HuH-7.5 (cell line): ENCODE data around the gene RASGEF1C.
A peak's percentile ranks its signal among the peaks of the same experiment; 100 is the strongest.

Experiments
- DNase-seq: peaks from one replicate; pipeline ENCODE4 v3.0.0; 2011; ENCODE audit warnings: low spot score

Gene RASGEF1C

GRCh38 chr5:180081481-180081880 lies 127.5 kb downstream of the RASGEF1C start:
- no peak for DNase-seq

- DNase-seq: no peak
Measured at GRCh38 chr5:180080486-180081280, 128.3 kb downstream of the RASGEF1C start.

DNA sequence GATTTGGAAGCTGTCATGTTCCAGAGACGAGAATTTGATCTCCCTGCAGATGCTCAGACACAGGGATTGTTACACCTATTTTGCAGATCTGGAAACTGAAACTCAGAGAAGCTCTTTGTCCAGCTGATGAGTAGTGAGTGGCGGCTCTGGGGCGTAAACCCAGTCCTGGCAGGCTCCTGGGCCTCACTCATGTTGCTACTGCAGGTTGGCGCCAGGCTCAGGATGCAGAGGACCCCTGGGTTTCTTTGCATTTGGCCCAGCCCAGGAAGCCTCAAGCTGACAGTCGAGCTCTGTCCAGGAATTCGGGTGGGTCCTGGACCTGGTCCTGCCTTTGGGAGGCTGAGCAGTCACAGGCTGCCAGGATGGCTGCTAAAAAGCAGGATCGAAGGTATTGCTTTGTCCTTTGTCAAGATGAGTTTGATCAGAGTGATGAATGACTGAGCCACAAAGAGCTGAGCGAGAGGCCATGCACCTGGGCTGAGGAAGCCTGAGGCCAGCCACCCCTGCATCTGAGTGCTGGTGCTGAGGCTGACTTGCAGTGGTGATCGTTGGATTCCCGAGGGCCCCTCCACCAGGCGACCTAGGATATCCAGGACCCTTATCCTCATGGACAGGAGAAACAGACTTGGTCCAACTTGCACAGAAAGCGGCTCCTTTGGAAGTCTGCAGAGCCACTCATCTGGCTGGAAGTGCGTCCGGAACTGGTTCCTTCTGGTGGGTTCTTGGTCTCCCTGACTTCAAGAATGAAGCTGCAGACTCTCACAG lies 129.1 kb downstream of the RASGEF1C start:
- no peak for DNase-seq

GRCh38 chr5:180078348-180078747 lies 130.7 kb downstream of the RASGEF1C start:
- DNase-seq: no peak

DNA sequence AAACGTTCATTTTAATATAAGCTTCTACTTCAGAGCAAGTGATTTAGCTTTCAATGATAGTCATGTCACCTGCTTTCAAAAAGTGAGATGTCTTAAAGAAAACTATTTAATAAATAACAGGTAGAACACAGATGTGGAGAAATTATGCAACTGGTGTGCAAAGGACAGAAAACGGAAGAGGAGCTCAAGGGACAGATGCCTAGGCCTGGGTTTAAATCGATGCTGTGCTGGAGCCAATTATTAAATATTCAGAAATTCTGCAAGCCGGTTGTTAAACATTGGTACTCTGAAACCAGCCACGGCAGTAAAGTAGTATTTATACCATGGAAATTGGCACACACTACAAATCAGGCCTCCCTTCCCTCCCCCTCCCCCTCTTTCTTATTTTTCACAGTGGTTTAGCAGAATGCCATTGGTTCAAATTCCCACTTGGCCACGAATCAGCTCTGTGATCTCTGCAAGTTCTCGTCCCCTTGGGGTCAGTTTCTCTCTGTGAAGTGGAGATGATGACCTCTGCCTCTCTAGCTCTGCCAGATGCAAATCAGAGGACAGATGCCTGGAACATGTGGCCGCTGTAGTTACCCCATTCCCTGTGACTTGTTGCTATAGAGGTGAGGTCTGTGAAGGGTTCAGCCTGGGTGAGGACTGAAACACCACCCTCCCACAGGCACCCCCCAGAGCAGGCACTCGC lies 131.3 kb downstream of the RASGEF1C start:
- DNase-seq: no peak

DNA sequence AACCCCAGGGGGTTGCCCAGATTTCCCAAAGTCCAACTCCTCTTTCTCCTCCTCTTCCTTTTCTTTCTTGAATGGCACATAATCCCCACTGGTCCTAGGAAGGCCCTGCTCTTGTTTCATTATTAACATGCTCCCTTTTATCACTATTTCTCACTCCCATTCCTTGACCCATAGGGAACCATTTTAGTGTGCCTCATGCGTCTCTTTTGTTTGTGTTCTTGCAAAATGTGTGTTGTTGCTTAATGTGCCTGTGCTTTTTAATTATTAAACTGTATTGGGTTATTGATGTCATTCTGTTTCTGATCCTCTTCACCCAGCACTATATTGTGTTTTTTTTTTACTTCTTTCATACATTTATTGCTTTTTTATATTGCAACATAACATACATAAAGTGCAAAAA lies 133.3 kb downstream of the RASGEF1C start:
- no peak for DNase-seq

DNA sequence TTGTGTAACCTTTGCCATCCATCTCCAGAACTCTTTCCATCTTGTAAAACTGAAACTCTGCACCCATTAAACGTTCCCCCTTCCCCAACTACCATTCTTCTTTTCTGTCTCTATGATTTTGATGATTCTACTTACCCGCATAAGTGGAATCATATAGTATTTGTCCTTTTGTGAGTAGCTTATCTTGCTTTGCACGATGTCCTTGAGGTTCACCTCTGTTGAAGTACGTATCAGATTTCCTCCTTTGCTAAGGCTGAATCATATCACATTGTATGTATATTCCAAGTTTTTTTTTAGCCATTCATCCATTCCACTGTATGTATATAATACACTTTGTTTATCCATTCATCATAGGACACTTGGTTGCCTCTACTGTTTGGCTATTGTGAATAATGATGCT lies 134.5 kb downstream of the RASGEF1C start:
- DNase-seq: no peak

DNA sequence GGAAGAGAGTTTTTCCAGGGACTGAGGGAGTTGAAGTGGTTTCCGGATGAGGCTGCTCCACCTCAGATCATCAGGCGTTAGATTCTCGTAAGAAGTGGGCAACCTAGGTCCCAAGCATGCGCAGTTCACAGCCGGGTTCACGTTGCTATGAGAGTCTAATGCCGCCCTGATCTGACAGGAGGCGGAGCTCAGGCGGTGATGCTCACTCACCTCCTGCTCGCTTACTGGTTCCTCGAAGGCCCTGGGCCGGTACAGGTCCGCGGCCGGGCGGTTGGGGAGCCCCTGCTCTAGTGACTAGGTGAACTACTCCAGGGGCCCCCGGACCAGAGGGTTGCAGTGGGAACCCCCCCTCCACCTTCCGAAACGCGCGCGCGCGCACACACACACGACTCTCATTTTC lies 136.5 kb downstream of the RASGEF1C start:
- no peak for DNase-seq

- DNase-seq: no peak
Measured at GRCh38 chr5:180072256-180072548, 136.8 kb downstream of the RASGEF1C start.

GRCh38 chr5:180071531-180072255 lies 137.3 kb downstream of the RASGEF1C start, which contains the start of gene RNF130:
TSS of gene RNF130 (minus strand) at chr5:180071759. CDS start at chr5:180071702, 57 bp downstream.
- DNase-seq: peak; percentile 95

DNA sequence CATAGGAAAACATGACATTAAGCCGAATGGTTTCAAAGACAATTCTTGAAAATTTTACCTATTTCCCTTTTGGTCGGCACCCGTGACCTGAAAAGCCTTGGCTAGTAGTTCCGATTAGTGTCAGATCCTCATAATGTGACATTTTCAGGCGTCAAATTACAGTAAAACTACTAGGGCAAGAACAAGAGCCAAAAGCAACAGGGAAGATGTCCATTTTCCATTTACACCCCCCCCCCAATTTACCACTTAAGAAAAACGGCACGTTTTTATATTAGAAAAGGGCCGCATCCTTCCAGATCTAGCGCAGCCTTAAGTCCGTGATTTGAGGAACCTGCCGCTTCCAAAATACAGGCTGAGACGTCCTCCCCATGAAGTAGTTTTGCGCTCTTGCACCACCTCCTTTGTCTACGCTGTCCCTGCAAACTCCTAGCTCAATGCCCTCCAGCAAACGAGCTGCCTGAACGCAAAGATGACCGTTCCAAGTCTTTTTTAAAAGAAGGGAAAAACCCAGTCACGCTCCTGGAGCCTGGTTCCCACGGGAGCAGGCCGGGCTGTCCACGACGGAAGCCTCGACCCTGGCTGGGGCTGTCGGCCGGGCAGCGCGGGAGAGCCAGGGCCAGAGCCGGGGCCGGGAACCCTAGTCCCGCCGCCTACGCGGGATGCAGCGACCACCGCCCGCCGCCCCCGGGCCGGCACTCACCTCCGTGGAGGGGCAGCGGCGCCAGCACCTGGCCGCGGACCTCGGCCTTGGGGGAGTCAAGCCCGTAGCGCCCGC lies 138.1 kb downstream of the RASGEF1C start:
- peak; percentile 46 for DNase-seq

- DNase-seq: no peak
Measured at GRCh38 chr5:180069589-180070247, 139.3 kb downstream of the RASGEF1C start.

DNA sequence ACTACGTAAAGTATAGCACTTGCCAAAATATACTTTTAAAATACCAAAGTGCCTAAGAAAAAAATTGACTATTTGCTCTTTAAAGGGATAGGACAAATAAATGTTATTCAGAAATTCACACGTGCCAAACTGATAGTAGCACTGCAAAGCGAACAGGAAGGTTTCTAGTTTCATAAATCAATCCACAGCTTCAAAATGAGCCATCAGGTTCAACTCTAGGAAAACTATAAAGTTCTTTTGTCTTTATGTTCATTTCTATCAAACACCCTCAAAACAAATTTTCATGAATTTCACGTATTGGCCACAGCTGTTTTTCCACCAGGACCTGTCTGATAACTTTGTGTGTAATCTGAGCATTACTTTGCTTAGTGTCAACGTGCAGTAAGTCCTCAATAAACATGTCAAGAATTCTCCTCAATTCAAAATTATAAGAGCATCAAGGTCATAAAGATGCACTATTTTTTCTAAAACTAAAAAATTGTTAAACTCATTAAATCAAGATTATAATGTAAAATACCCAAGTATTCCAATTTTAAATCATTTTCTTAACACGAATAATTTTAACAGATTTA lies 140.4 kb downstream of the RASGEF1C start:
- no peak for DNase-seq

DNA sequence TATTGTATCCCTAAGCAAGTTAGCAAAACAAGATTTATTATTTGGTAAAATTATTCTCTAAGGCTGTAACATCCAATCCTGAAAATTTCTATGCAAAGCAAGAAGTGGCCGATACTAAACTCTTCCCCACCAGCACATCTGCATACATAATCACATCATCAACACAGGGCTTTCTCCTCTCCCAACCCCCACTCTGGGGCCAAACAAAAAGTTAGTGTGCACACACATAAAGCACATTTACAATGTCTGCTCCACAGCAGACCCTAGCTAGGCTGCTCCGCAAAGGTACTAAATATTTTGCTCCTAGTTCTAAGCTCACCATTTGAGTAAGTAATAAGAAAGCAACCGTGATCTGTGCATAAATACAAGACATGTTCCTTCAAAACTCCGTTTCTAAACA lies 141.0 kb downstream of the RASGEF1C start:
- no peak for DNase-seq

GRCh38 chr5:180060192-180060591 lies 148.8 kb downstream of the RASGEF1C start:
- no peak for DNase-seq

GRCh38 chr5:180059326-180059725 lies 149.7 kb downstream of the RASGEF1C start:
- DNase-seq: no peak

- no peak for DNase-seq
Measured at GRCh38 chr5:180056153-180056552, 152.9 kb downstream of the RASGEF1C start.

DNA sequence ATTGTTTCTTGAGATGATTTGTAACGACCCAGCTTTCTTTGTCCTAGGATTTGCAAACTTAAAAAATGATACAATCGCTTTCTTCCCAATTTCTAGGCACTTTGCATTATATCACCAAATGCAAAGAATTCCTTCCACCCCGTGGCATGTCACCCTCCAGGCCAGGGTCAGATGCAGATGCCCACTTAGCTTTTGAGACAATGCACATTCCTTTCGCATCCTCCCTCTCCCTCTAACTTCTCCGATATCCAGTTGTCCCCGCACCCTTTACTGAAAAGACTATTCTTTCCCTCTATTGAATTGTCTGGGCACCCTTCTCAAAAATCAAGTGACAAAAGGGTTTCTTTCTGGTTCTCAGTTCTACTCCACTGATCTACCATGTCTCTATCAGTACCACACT lies 154.8 kb downstream of the RASGEF1C start:
- no peak for DNase-seq

DNA sequence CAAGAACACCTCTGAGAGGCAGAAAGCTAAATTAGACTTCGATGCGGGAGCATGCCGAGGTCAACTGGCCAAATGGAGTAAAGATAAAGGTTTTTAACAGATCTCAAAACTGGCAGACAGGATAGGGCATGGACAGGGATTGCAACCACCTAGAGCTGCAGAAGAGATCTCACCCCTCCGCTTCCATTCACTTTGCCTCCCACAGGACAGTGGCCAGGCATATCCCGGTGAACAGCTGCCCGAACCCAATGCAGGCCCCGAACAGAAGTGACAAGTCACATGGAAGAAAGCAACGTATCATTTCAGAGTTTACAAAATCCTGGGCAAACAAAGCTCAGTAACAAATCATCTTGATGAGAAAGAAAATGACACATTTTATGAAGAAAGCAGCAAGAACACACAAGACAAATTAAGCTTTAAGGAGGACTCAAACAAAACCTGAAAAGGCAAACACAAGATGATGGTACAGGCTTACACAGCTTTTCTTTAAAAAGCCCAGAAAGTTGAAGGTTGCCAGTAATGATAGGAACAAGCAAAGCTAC lies 155.9 kb downstream of the RASGEF1C start:
- DNase-seq: no peak

DNA sequence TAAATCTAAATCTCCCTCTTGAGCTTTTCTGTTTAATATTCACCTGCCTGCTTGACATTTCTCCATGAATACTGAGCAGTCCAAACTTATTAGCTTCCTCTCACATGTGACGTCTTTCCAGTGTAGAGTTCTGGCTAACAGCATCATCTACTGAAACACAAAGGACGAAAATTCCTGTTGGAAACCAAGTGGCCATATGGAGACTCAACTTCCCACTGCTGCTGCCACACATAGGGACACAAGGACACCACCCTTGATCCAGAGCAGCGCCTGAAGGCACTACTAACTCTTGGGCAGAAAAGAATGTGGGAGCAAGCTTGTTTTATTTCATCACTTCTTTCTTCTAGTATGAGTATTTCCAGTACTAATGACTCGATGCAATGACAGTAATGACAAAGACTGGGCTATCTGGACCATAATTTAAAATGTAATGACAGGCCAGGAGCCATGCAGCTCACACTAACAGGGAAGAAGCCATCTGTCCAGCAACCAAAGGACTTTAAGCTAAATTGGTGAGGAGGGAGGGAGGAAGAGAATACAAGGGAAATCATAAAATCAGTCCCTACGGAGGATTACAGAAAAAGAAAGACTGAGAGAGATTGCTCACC lies 156.7 kb downstream of the RASGEF1C start:
- no peak for DNase-seq
